Measurements from ENCODE around the gene DGKH.

The DGKH gene

GRCh38 chr13:42109957-42110356 is 61.5 kb downstream of the DGKH start:
- DNase-seq: no peak
- H3K27ac ChIP-seq: no peak overlapping the region
- intact Hi-C loops (cut with DNase I; ENCODE audit: low total_unique reads): loop anchor here (5.0 kb wide), 1 partner anchor 433 kb away; no protein-coding TSS in a partner anchor
- H3K4me1 ChIP-seq: peaks cover 0 to 21% (median 6%) of the 10 kb centered on the region in 4 donors
- H3K9me3 ChIP-seq: no peaks in the 10 kb centered on the region
- TF ChIP-seq CTCF (IDR thresholded peaks at IDR 0.05): no peak
- no peaks in the 10 kb centered on the region for H3K27me3 ChIP-seq
- no peaks in the 10 kb centered on the region for H3K36me3 ChIP-seq
- H3K4me3 ChIP-seq: no peak overlapping the region

DNA sequence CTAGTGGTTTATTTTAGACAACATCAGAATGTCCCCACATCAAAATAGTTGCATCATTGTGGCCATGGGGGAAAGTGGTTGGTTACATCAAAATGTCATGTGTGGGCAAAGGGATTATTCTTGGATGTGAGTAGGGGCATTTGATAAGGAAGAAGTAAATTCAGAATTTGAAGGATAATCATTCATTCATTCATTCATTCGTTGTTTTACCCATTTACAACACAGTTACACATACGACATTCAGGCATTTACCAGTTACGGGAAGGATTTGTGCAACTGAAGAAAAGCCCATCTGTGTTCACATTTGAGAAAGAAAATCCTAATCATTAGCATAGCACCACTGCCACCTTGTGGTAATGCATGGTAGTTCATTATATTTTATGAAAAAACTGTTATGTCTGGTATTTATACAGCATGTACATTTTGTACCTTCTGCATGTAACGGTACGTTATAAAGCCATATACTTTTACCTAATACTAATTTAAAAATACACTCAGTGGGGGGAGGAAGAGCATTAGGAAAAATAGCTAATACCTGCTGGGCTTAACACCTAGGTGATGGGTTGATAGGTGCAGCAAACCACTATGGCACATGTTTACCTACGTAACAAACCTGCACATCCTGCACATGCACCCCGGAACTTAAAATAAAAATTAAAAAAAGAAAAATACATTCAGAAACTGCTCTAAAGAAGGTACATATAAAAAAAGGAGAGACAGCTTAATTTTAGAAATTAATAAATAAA is 62.1 kb downstream of the DGKH start:
- no peaks in the 10 kb centered on the region for H3K9me3 ChIP-seq
- no peak for DNase-seq
- intact Hi-C loops (cut with DNase I; ENCODE audit: low total_unique reads): loop anchor here (5.0 kb wide), 1 partner anchor 433 kb away; no protein-coding TSS in a partner anchor
- no peak overlapping the region for H3K4me3 ChIP-seq
- H3K27ac ChIP-seq: no peak overlapping the region
- no peaks in the 10 kb centered on the region for H3K27me3 ChIP-seq
- peak; percentile 70 to 89 for TF ChIP-seq CTCF (IDR thresholded peaks at IDR 0.05)
- peaks cover 0 to 25% (median 6%) of the 10 kb centered on the region in 4 donors for H3K4me1 ChIP-seq
- H3K36me3 ChIP-seq: no peaks in the 10 kb centered on the region

- no peak for DNase-seq
- H3K9me3 ChIP-seq: no peaks in the 10 kb centered on the region
- H3K27ac ChIP-seq: no peak overlapping the region
- H3K27me3 ChIP-seq: no peaks in the 10 kb centered on the region
- intact Hi-C loops (cut with DNase I; ENCODE audit: low total_unique reads): loop anchor here (5.0 kb wide), 1 partner anchor 436 kb away; no protein-coding TSS in a partner anchor
- no peaks in the 10 kb centered on the region for H3K36me3 ChIP-seq
- H3K4me3 ChIP-seq: no peak overlapping the region
- peaks cover 0 to 32% (median 6%) of the 10 kb centered on the region in 4 donors for H3K4me1 ChIP-seq
- no peak for TF ChIP-seq CTCF (IDR thresholded peaks at IDR 0.05)
Observed at GRCh38 chr13:42112864-42113263, 64.4 kb downstream of the DGKH start.

DNA sequence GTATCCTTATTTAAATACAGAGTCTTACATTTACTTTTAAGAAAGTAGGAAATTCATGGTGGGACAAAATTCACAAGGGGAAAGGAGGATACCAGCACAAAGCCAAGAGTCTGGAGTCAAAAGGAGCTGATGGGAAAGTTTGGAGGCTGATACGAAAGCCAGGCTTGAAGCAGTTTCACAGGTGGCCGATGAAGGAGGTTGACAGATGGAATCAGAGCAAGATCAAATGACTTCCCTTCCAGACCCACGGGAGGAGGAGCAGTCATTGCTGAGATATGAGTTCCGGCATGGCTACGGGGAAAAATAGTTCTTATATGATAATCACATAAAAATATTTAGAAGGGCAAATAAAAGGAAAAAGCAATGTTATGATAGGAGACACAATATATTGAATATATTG is 65.0 kb downstream of the DGKH start:
- Histone ChIP-seq H3K9me3 (no peaks in the 10 kb centered on the region), H3K4me1 (peaks cover 0 to 32% (median 6%) of the 10 kb centered on the region in 4 donors), H3K27me3 (no peaks in the 10 kb centered on the region), H3K27ac (no peak overlapping the region), H3K36me3 (no peaks in the 10 kb centered on the region), H3K4me3 (no peak overlapping the region)
- no peak for DNase-seq
- TF ChIP-seq CTCF (IDR thresholded peaks at IDR 0.05): no peak
- intact Hi-C loops (cut with DNase I; ENCODE audit: low total_unique reads): loop anchor here (5.0 kb wide), 1 partner anchor 436 kb away; no protein-coding TSS in a partner anchor

DNA sequence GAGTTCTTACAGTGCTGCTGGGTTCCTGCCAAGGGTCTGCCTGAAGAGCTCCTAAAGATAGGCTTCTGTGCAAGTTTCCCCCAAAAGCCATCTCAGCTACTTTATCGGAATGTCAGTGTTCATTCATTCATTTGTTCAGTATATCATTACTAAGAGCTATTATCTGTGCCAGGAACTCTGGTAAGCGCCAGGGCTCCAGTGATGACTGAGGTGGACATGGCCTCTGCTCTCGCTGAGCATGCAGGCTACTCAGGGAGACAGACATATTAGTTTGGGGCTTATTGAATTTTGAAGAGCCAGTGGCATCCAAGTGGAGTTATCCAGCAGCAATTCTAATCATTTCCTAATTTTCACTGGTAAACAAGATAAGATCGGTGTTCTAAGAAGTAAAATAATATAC is 65.8 kb downstream of the DGKH start:
- no peak for DNase-seq
- H3K9me3 ChIP-seq: no peaks in the 10 kb centered on the region
- H3K27me3 ChIP-seq: no peaks in the 10 kb centered on the region
- H3K36me3 ChIP-seq: no peaks in the 10 kb centered on the region
- H3K4me1 ChIP-seq: peaks cover 0 to 32% (median 6%) of the 10 kb centered on the region in 4 donors
- intact Hi-C loops (cut with DNase I; ENCODE audit: low total_unique reads): loop anchor here (5.0 kb wide), 1 partner anchor 437 kb away; no protein-coding TSS in a partner anchor
- no peak overlapping the region for H3K4me3 ChIP-seq
- no peak for TF ChIP-seq CTCF (IDR thresholded peaks at IDR 0.05)
- H3K27ac ChIP-seq: no peak overlapping the region

Measured in tibial artery (tissue), 4 donors.